Measurements from ENCODE around the gene DDN.

DDN gene

GRCh38 chr12:48998497-48999353 lies 450 bp downstream of the DDN start:
- peaks cover 8% of the 10 kb centered on the region for H3K4me1 ChIP-seq (ENCODE audit: control insufficient read depth, insufficient read depth, low read length)
- H3K36me3 ChIP-seq (ENCODE audit: control insufficient read depth, insufficient read depth, low read length): no peaks in the 10 kb centered on the region
- peaks cover 70% of the 10 kb centered on the region for H3K27me3 ChIP-seq (ENCODE audit: control insufficient read depth, insufficient read depth, low read length)
- peak overlapping the region; percentile 40 for H3K4me3 ChIP-seq (ENCODE audit: low read depth, low read length)
- H3K9ac ChIP-seq (ENCODE audit: low read depth, low read length): no peak overlapping the region
- no peaks in the 10 kb centered on the region for H3K9me3 ChIP-seq (ENCODE audit: control insufficient read depth, insufficient read depth, low read length)

- no peaks in the 10 kb centered on the region for H3K36me3 ChIP-seq (ENCODE audit: control insufficient read depth, insufficient read depth, low read length)
- peak overlapping the region; percentile 40 for H3K4me3 ChIP-seq (ENCODE audit: low read depth, low read length)
- no peaks in the 10 kb centered on the region for H3K9me3 ChIP-seq (ENCODE audit: control insufficient read depth, insufficient read depth, low read length)
- H3K27me3 ChIP-seq (ENCODE audit: control insufficient read depth, insufficient read depth, low read length): peaks cover 78% of the 10 kb centered on the region
- H3K9ac ChIP-seq (ENCODE audit: low read depth, low read length): no peak overlapping the region
- peaks cover 8% of the 10 kb centered on the region for H3K4me1 ChIP-seq (ENCODE audit: control insufficient read depth, insufficient read depth, low read length)
Measured at GRCh38 chr12:48997719-48998496, 1.3 kb downstream of the DDN start.

- peaks cover 84% of the 10 kb centered on the region for H3K27me3 ChIP-seq (ENCODE audit: control insufficient read depth, insufficient read depth, low read length)
- no peaks in the 10 kb centered on the region for H3K9me3 ChIP-seq (ENCODE audit: control insufficient read depth, insufficient read depth, low read length)
- H3K9ac ChIP-seq (ENCODE audit: low read depth, low read length): no peak overlapping the region
- no peaks in the 10 kb centered on the region for H3K36me3 ChIP-seq (ENCODE audit: control insufficient read depth, insufficient read depth, low read length)
- H3K4me1 ChIP-seq (ENCODE audit: control insufficient read depth, insufficient read depth, low read length): peaks cover 8% of the 10 kb centered on the region
- peak overlapping the region; percentile 40 for H3K4me3 ChIP-seq (ENCODE audit: low read depth, low read length)
Measured at GRCh38 chr12:48996794-48997718, 2.1 kb downstream of the DDN start.

- Histone ChIP-seq H3K27me3 (ENCODE audit: control insufficient read depth, insufficient read depth, low read length) (peaks cover 84% of the 10 kb centered on the region), H3K4me3 (ENCODE audit: low read depth, low read length) (peak overlapping the region; percentile 40), H3K4me1 (ENCODE audit: control insufficient read depth, insufficient read depth, low read length) (peaks cover 11% of the 10 kb centered on the region), H3K9ac (ENCODE audit: low read depth, low read length) (no peak overlapping the region), H3K36me3 (ENCODE audit: control insufficient read depth, insufficient read depth, low read length) (no peaks in the 10 kb centered on the region), H3K9me3 (ENCODE audit: control insufficient read depth, insufficient read depth, low read length) (no peaks in the 10 kb centered on the region)
Measured at GRCh38 chr12:48995086-48995879, 3.9 kb downstream of the DDN start.

GRCh38 chr12:48994224-48995085 lies 4.7 kb downstream of the DDN start:
- H3K4me3 ChIP-seq (ENCODE audit: low read depth, low read length): peak overlapping the region; percentile 43
- peaks cover 3% of the 10 kb centered on the region for H3K4me1 ChIP-seq (ENCODE audit: control insufficient read depth, insufficient read depth, low read length)
- H3K27me3 ChIP-seq (ENCODE audit: control insufficient read depth, insufficient read depth, low read length): peaks cover 77% of the 10 kb centered on the region
- H3K9ac ChIP-seq (ENCODE audit: low read depth, low read length): no peak overlapping the region
- H3K36me3 ChIP-seq (ENCODE audit: control insufficient read depth, insufficient read depth, low read length): no peaks in the 10 kb centered on the region
- H3K9me3 ChIP-seq (ENCODE audit: control insufficient read depth, insufficient read depth, low read length): no peaks in the 10 kb centered on the region

- H3K9ac ChIP-seq (ENCODE audit: low read depth, low read length): no peak overlapping the region
- no peaks in the 10 kb centered on the region for H3K9me3 ChIP-seq (ENCODE audit: control insufficient read depth, insufficient read depth, low read length)
- peaks cover 78% of the 10 kb centered on the region for H3K27me3 ChIP-seq (ENCODE audit: control insufficient read depth, insufficient read depth, low read length)
- no peak overlapping the region for H3K4me3 ChIP-seq (ENCODE audit: low read depth, low read length)
- no peaks in the 10 kb centered on the region for H3K36me3 ChIP-seq (ENCODE audit: control insufficient read depth, insufficient read depth, low read length)
- peaks cover 3% of the 10 kb centered on the region for H3K4me1 ChIP-seq (ENCODE audit: control insufficient read depth, insufficient read depth, low read length)
Measured at GRCh38 chr12:48993787-48994186, 5.4 kb downstream of the DDN start.

GRCh38 chr12:48991247-48992050 lies 7.7 kb downstream of the DDN start:
- no peaks in the 10 kb centered on the region for H3K9me3 ChIP-seq (ENCODE audit: control insufficient read depth, insufficient read depth, low read length)
- H3K9ac ChIP-seq (ENCODE audit: low read depth, low read length): no peak overlapping the region
- H3K4me1 ChIP-seq (ENCODE audit: control insufficient read depth, insufficient read depth, low read length): peaks cover 3% of the 10 kb centered on the region
- peaks cover 74% of the 10 kb centered on the region for H3K27me3 ChIP-seq (ENCODE audit: control insufficient read depth, insufficient read depth, low read length)
- no peaks in the 10 kb centered on the region for H3K36me3 ChIP-seq (ENCODE audit: control insufficient read depth, insufficient read depth, low read length)
- H3K4me3 ChIP-seq (ENCODE audit: low read depth, low read length): no peak overlapping the region

GRCh38 chr12:48990552-48990951 lies 8.6 kb downstream of the DDN start:
- H3K4me1 ChIP-seq (ENCODE audit: control insufficient read depth, insufficient read depth, low read length): peaks cover 5% of the 10 kb centered on the region
- no peak overlapping the region for H3K4me3 ChIP-seq (ENCODE audit: low read depth, low read length)
- peaks cover 74% of the 10 kb centered on the region for H3K27me3 ChIP-seq (ENCODE audit: control insufficient read depth, insufficient read depth, low read length)
- H3K9me3 ChIP-seq (ENCODE audit: control insufficient read depth, insufficient read depth, low read length): no peaks in the 10 kb centered on the region
- no peak overlapping the region for H3K9ac ChIP-seq (ENCODE audit: low read depth, low read length)
- no peaks in the 10 kb centered on the region for H3K36me3 ChIP-seq (ENCODE audit: control insufficient read depth, insufficient read depth, low read length)

GRCh38 chr12:48988030-48988649 lies 11.0 kb downstream of the DDN start:
- Histone ChIP-seq H3K27me3 (ENCODE audit: control insufficient read depth, insufficient read depth, low read length) (peaks cover 76% of the 10 kb centered on the region), H3K36me3 (ENCODE audit: control insufficient read depth, insufficient read depth, low read length) (no peaks in the 10 kb centered on the region), H3K4me1 (ENCODE audit: control insufficient read depth, insufficient read depth, low read length) (peaks cover 5% of the 10 kb centered on the region), H3K9me3 (ENCODE audit: control insufficient read depth, insufficient read depth, low read length) (no peaks in the 10 kb centered on the region), H3K4me3 (ENCODE audit: low read depth, low read length) (no peak overlapping the region), H3K9ac (ENCODE audit: low read depth, low read length) (no peak overlapping the region)
